Body of pancreas (tissue), 4 donors: ENCODE measurements around the gene GAK. TPM values are rescaled to one million over a fixed set of nuclear protein-coding genes. Genes with fewer than 3 reads are reported as not detected.

Experiments
- ATAC-seq: fragments of 150-250 bp; one replicate; pipeline ENCODE4 v1.9.1; 2016
- DNase-seq, 4 donors: peaks; one replicate each; pipeline ENCODE4 v3.0.0-alpha.2; 2019
- H3K27ac ChIP-seq, 4 donors: fragments of 200-600 bp; sonication (generic); 1 replicate in 3 of 4; 2 replicates in 1 of 4; pipeline versions ENCODE4 v1.5.1 to v1.6.1; 2016 to 2019; ENCODE audit warnings: mild to moderate bottlenecking in 1 of 4, mixed read lengths in 1 of 4, moderate library complexity in 1 of 4
- H3K27me3 ChIP-seq, 2 donors: fragments of 200-600 bp; sonication (generic); one replicate each; pipeline ENCODE4 v1.6.0; 2016; ENCODE audit warnings: mild to moderate bottlenecking in 1 of 2
- H3K36me3 ChIP-seq, 2 donors: fragments of 200-600 bp; sonication (generic); replicated peaks in 1 of 2; 2 replicates each; pipeline ENCODE4 v1.5.1; 2016; ENCODE audit warnings: low read depth in 2 of 2; ENCODE audit not compliant: insufficient read depth in 1 of 2
- H3K4me1 ChIP-seq: fragments of 200-600 bp; sonication (generic); one replicate; pipeline ENCODE4 v1.6.0; 2016
- H3K4me3 ChIP-seq, 2 donors: fragments of 200-600 bp; sonication (generic); 1 replicate in 1 of 2; 2 replicates in 1 of 2; pipeline ENCODE4 v1.5.1; 2016 to 2019
- H3K9me3 ChIP-seq, 3 donors: fragments of 200-600 bp; sonication (generic); 1 replicate in 2 of 3; 2 replicates in 1 of 3; pipeline ENCODE4 v1.5.1; 2016
- POLR2A ChIP-seq, 3 donors: fragments of 450-650 bp; IDR thresholded peaks; one replicate each; pipeline ENCODE4 v1.6.1; 2016; ENCODE audit warnings: antibody characterized with exemption in 3 of 3, mild to moderate bottlenecking in 2 of 3
- WGBS, 2 donors: methylation state at CpG; one replicate each; pipeline ENCODE4 v1.1.5; 2017; 5-methylcytosine and 5-hydroxymethylcytosine counted together
- intact Hi-C: fragments of 100-400 bp; cut with DNase I; formaldehyde crosslinking; loops from one replicate; pipeline ENCODE4 v1.15.1; 2023
- total RNA-seq, 2 donors: library from RNA; depleted of rRNA; stranded (reverse); fragments of >200 nt; gene quantifications; one replicate each; pipeline ENCODE4 v1.1.0, GENCODE V29; 2016
- TF ChIP-seq, protein P1 (sequence below), 7 experiments: fragments of 450-650 bp in 4 of 7; fragments of 200-600 bp in 3 of 7; sonication (generic) in 3 of 7; IDR thresholded peaks; one replicate each; pipeline ENCODE4 v1.5.1; 2016 to 2019; ENCODE audit warnings: antibody characterized with exemption in 7 of 7

Gene GAK
- total RNA-seq, 2 donors from 2014 or later: 126 to 127 TPM

GRCh38 chr4:848803-849477, 83.2 kb downstream of the GAK start:
- Histone ChIP-seq H3K4me1 (no peaks in the 10 kb centered on the region), H3K9me3 (no peaks in the 10 kb centered on the region), H3K4me3 (no peak overlapping the region), H3K27ac (no peak overlapping the region), H3K36me3 (peaks cover 0 to 10% of the 10 kb centered on the region in 2 donors), H3K27me3 (no peaks in the 10 kb centered on the region)
- TF ChIP-seq, protein P1, sequence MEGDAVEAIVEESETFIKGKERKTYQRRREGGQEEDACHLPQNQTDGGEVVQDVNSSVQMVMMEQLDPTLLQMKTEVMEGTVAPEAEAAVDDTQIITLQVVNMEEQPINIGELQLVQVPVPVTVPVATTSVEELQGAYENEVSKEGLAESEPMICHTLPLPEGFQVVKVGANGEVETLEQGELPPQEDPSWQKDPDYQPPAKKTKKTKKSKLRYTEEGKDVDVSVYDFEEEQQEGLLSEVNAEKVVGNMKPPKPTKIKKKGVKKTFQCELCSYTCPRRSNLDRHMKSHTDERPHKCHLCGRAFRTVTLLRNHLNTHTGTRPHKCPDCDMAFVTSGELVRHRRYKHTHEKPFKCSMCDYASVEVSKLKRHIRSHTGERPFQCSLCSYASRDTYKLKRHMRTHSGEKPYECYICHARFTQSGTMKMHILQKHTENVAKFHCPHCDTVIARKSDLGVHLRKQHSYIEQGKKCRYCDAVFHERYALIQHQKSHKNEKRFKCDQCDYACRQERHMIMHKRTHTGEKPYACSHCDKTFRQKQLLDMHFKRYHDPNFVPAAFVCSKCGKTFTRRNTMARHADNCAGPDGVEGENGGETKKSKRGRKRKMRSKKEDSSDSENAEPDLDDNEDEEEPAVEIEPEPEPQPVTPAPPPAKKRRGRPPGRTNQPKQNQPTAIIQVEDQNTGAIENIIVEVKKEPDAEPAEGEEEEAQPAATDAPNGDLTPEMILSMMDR (IDR thresholded peaks at IDR 0.05): no peak
- no peak for TF ChIP-seq POLR2A (IDR thresholded peaks at IDR 0.05)
- 86 to 92% methylated on average over 12 to 27 of the region's 27 CpGs for WGBS, 2 donors
- intact Hi-C loops: no loop called here
- no peak for ATAC-seq
- DNase-seq: peak in 1 of 4 donors; percentile 7

- H3K4me3 ChIP-seq: no peak overlapping the region
- no peaks in the 10 kb centered on the region for H3K9me3 ChIP-seq
- DNase-seq (no peak), ATAC-seq (no peak)
- no peaks in the 10 kb centered on the region for H3K27me3 ChIP-seq
- WGBS, 2 donors: 89 to 95% methylated on average over 15 to 16 of the region's 16 CpGs
- no peak for TF ChIP-seq POLR2A (IDR thresholded peaks at IDR 0.05)
- intact Hi-C loops: no loop called here
- H3K36me3 ChIP-seq: peaks cover 0 to 10% of the 10 kb centered on the region in 2 donors
- H3K4me1 ChIP-seq: no peaks in the 10 kb centered on the region
- H3K27ac ChIP-seq: no peak overlapping the region
Observed at GRCh38 chr4:848307-848691, 83.8 kb downstream of the GAK start.

- no peaks in the 10 kb centered on the region for H3K4me1 ChIP-seq
- H3K27ac ChIP-seq: no peak overlapping the region
- WGBS, 2 donors: 83 to 91% methylated on average over 14 of the region's 14 CpGs
- no peaks in the 10 kb centered on the region for H3K27me3 ChIP-seq
- DNase-seq: no peak
- ATAC-seq: no peak
- intact Hi-C loops: no loop called here
- no peak overlapping the region for H3K4me3 ChIP-seq
- H3K36me3 ChIP-seq: peaks cover 0 to 7% of the 10 kb centered on the region in 2 donors
- TF ChIP-seq POLR2A (IDR thresholded peaks at IDR 0.05): no peak
- TF ChIP-seq, protein P1 (IDR thresholded peaks at IDR 0.05): no peak
- H3K9me3 ChIP-seq: no peaks in the 10 kb centered on the region
Observed at GRCh38 chr4:845836-846251, 86.3 kb downstream of the GAK start.

DNA sequence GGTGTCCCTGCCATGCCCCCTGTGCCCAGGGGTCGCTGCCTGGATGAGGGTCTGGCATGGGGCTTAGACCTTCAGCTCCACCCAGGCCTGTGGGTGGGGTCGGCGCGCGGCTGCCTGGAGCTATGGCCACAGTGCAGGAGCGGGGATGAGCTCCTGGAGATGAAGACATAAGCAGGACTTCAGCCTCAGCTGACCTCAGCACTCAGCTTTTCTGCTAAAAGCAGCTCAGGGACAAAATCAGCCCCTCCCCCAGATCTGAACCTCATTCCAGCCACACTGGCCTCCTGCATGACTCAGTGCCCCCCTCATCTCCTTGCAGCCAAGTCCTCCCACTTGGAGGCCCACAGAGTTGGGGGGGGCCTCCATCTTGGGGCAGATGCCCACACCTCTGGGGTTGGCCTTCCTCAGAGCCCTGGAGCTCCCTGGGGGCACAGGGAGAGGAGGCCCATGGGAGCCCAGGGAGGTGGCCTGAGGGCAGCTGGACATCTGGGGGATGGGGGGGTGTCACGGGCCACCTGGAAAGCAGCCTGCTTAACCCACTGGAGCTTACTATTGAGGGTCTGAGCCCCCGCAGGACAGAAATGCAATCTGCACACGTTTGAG, 86.8 kb downstream of the GAK start:
- peak in 1 of 4 donors; percentile 5 for DNase-seq
- no peaks in the 10 kb centered on the region for H3K4me1 ChIP-seq
- TF ChIP-seq POLR2A (IDR thresholded peaks at IDR 0.05): no peak
- TF ChIP-seq, protein P1 (IDR thresholded peaks at IDR 0.05): no peak
- H3K27me3 ChIP-seq: no peaks in the 10 kb centered on the region
- no peak overlapping the region for H3K27ac ChIP-seq
- no peaks in the 10 kb centered on the region for H3K9me3 ChIP-seq
- intact Hi-C loops: no loop called here
- 66 to 90% methylated on average over 2 to 9 of the region's 9 CpGs for WGBS, 2 donors
- H3K36me3 ChIP-seq: peaks cover 0 to 6% of the 10 kb centered on the region in 2 donors
- peak; percentile 20 for ATAC-seq
- no peak overlapping the region for H3K4me3 ChIP-seq

DNA sequence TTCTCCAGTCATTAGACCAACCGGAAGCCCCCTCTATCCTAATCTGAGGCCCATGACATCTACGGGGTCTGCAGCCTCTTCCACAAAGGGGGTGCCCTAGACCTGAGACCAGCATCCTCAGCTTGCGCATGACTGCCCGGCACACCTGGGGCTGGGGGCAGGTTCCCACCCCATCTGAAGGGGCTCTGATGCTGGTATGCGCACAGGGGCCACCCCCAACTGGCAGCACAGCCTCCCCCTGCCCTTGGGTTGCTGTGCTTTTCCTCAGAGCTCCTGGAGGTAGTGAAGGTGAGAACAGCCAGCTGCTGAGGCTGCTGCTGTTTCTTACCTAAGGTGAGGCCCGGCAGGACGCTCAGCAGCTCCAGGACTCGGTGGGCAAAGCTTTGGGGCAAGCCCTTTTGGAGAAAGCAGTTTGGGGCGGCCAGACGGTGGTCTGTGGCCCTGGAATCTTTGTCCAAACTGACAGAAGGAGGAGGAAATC, 87.3 kb downstream of the GAK start:
- 94 to 96% methylated on average over 6 to 10 of the region's 10 CpGs for WGBS, 2 donors
- H3K4me1 ChIP-seq: no peaks in the 10 kb centered on the region
- DNase-seq (peak in 1 of 4 donors; percentile 10), ATAC-seq (no peak)
- intact Hi-C loops: no loop called here
- TF ChIP-seq, protein P1 (IDR thresholded peaks at IDR 0.05): no peak
- TF ChIP-seq POLR2A (IDR thresholded peaks at IDR 0.05): no peak
- H3K4me3 ChIP-seq: no peak overlapping the region
- H3K27me3 ChIP-seq: no peaks in the 10 kb centered on the region
- H3K36me3 ChIP-seq: peaks cover 0 to 6% of the 10 kb centered on the region in 2 donors
- H3K9me3 ChIP-seq: no peaks in the 10 kb centered on the region
- no peak overlapping the region for H3K27ac ChIP-seq
